Epidermal melanocyte (primary cell): Measurements from ENCODE around the gene UHRF2.
A peak's percentile ranks its signal among the peaks of the same experiment; 100 is the strongest.
"Not testable (repeated sequence)": the region's sequence is repeated elsewhere in the genome, so short reads cannot be mapped to it uniquely, and the experiment has no call there.

ENCODE experiments used
- DNase-seq: peaks from one replicate; pipeline ENCODE4 v3.0.0; 2011; ENCODE audit warnings: low spot score; ENCODE audit not compliant: insufficient read length

Gene UHRF2, protein sequence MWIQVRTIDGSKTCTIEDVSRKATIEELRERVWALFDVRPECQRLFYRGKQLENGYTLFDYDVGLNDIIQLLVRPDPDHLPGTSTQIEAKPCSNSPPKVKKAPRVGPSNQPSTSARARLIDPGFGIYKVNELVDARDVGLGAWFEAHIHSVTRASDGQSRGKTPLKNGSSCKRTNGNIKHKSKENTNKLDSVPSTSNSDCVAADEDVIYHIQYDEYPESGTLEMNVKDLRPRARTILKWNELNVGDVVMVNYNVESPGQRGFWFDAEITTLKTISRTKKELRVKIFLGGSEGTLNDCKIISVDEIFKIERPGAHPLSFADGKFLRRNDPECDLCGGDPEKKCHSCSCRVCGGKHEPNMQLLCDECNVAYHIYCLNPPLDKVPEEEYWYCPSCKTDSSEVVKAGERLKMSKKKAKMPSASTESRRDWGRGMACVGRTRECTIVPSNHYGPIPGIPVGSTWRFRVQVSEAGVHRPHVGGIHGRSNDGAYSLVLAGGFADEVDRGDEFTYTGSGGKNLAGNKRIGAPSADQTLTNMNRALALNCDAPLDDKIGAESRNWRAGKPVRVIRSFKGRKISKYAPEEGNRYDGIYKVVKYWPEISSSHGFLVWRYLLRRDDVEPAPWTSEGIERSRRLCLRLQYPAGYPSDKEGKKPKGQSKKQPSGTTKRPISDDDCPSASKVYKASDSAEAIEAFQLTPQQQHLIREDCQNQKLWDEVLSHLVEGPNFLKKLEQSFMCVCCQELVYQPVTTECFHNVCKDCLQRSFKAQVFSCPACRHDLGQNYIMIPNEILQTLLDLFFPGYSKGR

DNA sequence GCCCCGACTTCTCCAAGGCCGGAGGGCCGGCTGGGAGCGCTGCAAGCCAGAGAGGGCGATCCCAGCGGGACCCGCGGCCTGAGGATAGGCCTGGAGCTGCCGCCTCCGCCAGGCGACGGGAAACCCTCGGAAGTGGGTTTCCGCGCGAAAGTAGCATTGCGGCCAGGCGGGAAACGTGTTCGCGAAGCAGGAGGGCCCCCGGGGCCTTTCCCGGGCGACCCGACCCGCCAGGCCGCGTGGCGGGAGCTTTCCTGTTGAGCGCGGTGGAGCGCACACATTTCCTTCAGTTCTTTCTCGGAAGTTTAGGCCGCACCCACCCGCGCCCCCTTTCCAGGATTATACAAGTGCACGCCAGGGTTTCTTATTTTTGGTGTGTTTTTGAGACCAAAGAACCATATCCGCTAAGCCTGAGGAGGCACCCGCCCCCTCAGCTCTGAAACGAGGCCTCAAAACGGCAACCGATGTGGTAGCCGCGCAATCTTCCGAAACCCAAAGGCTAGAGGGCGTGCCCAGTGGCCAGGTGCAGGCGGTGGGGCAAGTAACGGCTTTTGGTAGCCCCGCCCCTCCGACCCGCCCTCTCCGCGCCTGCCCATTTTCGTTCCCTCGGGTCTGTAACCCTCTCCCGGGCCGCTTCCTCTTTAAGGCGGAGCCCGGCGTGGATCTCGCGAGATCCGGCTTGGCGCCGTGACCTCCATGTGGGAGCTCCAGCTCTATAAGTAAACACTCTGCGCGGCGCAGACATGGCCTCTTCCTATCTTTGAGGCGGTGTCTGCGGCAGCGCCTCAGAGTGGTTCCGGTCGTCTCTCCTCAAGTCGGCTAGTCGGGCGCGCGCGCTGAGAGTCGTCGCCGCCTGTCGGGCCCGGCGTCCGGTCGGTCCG lies at the start of gene UHRF2:
Gene UHRF2 (plus strand): TSS at position 713 of the 878 bp plus-strand sequence. CDS start 292 bp downstream, outside the sequence.
- peak; percentile 89 for DNase-seq

DNA sequence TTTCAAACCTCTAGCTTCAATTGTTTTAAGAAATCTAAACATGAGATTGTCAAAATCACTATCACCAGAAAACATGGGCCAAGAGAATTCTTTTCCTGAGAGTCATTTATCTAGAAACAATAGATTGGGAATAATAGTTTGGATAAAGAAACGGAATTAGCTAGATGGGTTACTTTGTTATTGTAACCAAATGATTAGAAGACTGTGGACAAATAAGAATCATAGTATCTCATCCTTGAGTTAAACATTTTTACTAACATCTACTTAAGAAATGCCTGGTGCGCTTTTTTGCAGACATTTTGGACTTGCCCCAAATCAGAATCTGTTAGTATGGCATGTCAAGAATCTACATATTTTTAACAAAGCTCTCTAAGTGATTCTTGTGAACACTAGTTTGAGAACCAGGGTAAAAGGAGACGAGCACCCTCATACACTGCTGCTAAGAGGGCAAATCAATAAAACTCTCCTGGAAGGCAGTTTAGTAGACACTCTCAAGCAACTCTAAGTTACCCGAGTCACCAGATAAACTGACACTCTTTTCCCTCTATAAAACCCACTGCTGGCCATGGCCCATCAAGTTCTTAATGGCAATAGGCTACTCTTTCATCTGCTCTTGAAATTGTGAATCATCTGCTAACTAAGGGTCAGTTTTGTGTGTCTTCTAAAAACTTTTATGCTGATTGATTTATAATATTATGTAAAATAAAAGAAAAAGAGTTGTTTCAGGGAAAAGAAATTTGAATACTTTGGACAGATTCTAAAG lies 45.7 kb upstream of the UHRF2 start:
- DNase-seq = no peak

DNA sequence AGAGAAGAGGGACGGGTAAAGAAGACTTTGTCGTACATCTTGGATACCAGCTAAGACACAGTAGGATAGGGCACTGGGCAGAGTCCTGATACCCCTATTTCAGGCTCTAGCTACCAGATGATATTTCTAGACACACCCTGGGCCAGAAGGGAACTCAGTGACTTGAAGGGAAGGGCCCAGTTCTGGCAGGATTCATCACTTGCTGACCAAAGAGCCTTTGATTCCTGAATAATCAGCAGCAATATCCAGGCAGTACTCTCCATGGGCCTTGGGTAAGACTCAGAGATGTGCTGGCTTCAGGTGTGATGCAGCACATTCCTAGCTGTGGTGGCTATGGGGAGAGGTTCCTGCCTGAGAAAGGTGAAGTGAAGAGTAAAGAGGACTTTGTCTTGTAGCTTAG lies 44.2 kb upstream of the UHRF2 start:
- DNase-seq = no peak

DNA sequence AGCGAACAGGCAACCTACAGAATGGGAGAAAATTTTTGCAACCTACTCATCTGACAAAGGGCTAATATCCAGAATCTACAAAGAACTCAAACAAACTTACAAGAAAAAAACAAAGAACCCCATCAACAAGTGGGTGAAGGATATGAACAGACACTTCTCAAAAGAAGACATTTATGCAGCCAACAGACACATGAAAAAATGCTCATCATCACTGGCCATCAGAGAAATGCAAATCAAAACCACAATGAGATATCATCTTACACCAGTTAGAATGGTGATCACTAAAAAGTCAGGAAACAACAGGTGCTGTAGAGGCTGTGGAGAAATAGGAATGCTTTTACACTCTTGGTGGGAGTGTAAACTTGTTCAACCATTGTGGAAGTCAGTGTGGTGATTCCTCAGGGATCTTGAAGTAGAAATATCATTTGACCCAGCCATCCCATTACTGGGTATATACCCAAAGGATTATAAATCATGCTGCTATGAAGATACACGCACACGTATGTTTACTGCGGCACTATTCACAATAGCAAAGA lies 31.5 kb upstream of the UHRF2 start:
- DNase-seq = not testable (repeated sequence)

DNA sequence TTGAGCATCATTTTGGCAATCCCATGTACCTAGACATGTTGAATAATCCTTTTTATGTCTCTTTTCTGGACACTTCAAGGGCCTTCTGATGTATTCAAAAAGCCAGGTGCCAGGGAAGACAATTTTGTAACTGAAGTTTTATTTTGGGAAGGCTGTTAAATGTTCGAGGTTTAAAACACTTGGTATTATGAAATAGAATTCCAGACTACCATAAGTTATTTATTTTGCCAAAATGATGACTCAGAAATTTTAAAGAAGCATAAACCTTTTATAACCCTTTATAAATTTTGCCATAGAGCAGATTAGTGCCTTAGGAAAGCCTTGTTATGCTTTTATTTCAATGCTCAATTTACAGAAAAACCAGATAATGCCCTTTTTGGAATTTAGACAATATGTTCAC lies 30.3 kb upstream of the UHRF2 start:
- DNase-seq = no peak

DNA sequence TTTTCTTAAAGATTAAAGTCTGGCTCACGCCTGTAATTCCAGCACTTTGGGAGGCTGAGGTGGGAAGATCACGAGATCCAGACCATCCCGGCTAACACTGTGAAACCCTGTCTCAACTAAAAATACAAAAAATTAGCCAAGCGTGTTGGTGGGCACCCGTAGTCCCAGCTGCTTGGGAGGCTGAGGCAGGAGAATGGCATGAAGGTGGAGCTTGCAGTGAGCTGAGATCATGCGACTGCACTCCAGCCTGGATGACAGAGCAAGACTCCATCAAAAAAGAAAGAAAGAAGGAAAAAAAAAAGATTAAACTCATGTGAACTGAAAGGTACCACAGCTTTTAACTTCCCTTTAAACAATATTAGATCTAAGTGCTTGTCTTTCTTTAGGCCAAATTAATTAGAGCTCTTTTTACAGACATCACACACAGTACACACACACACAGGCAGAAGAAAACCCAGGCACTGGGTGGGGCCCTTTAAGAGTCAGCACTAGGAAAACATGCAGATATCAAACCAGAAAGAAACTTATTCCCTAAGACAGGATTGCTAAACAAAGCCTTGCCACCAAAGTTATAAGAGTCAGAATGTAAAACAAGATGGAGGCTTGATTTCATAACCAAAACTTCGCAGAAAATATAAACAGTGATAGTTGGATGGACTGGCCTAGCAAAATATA lies 29.3 kb upstream of the UHRF2 start:
- DNase-seq = no peak

DNA sequence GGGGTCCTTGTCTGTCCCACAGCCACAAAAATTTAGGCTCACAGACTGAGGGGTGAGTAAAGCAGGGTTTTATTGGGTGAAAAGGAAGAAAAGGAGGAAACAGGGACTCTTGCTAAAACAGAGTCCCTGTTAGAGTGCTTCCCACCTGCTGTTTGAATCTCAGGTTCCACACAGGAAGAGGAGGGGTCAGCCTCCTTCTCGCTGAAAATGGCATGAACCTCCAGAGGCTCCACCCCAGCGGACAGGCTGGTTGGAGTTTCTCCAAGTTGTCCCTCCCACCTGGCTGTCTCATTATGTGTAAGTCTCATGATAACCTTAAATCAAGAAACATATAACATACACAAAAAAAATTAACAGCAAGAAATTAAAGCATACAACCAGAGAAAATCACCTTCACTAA lies 28.3 kb upstream of the UHRF2 start:
- no peak for DNase-seq

DNA sequence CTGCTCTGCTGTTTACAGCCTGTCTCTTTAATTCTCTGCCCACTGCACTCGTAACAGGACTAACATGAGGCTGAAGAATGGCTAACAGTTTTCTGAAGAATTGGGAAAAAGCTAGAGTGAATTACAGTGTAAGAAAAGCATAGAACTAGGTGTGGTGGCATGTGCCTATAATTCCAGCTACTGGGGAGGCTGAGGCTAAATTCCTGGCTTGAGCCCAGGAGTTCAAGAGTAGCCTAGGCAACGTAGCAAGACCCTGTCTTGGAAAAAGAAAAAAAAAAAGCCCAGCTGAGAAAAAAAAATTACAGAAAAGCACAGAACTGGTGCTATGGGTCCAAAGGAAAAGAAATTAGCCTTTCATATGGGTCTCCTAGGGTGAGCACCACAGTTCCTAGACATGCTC lies 13.9 kb upstream of the UHRF2 start:
- no peak for DNase-seq

DNA sequence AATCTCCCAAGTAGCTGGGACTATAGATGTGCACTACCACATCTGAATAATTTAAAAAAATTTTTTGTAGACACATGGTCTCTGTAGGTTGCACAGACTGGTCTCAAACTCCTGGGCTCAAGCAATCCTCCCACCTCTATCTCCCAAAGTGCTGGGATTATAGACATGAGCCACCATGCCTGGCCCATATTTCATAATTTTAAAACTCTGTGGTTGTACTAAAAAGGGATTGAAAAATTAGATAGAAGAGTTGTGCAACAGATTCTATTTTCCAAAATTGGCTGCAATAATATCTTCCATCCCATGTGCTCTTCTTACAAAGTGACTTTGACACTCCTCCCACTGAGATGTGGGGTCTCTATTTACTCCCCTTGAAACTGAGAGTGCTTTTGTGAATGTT lies 7.6 kb upstream of the UHRF2 start:
- no peak for DNase-seq

DNA sequence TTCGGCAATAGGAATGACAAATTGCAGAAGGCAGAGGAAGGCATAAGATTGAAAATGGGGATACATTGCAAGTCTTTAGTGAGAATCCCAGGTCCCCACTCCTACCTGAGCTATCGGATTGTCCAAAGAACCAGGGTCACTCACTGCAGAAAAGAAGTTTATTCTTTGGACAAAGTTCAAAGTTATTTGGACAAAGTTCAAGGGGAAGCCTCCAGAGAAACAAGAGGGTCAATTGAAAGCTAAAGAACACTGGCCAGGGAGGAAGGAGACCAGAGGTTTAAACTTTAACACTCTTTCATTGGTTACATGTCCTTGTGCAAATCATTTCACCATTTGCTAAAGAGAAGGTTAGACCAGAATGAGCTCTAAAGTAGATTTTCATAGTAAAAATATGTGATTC lies 5.2 kb upstream of the UHRF2 start:
- DNase-seq = no peak

DNA sequence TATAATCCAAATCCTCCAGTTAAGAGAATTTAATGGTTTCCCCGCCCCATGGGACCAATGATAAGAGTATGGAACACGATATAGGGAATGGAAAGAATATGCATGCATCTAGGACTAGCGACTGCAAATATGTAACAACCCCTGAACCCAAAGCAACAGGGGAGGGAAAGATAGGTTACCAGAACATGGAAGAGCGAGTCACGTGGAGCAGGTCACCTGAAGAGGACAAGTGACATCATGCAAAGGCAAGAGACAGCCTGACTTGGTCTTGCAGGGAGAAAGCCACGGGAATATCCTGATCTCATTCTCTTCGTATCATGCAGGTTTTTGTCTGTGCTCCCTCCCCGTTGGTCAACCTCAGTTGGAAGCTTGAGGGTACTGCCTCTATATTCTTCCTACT lies 4.7 kb upstream of the UHRF2 start:
- DNase-seq = no peak

DNA sequence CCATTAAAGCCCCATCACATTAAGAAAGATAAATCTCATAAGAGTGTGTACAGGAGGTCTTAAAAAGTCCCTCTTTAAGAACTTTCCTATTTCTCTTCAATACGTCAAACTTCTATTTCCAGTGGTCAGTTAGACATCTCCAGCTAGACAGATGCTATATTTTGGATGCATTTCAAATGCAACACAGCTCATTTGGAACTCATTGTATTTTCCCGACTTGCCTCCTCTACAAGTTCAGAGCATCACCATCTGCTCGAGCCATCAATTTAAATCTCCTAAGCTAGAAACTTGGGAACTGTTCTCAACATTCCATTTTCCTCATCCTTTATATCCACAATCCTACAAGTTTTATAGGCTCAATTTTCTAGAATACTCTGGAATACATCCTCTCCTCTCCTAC lies 3.2 kb upstream of the UHRF2 start:
- no peak for DNase-seq

DNA sequence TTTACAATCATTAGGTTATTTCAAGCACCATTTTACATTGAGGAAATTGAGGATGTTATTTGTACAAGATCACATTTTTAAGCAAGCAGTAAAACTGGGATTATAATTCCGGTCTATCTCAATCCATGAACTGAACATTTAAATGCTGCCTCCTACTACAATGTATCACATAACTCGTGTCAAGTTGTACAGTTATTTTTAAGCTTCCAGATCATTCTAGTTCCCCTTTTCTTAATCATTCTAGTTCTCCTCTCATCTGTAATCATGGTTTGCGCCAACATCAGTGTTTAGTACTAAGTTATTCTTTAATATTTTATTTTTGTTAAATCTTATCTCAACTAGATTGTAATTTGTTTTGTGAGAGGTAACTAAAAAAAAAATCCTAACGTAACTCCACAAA lies 2.4 kb upstream of the UHRF2 start:
- no peak for DNase-seq

DNA sequence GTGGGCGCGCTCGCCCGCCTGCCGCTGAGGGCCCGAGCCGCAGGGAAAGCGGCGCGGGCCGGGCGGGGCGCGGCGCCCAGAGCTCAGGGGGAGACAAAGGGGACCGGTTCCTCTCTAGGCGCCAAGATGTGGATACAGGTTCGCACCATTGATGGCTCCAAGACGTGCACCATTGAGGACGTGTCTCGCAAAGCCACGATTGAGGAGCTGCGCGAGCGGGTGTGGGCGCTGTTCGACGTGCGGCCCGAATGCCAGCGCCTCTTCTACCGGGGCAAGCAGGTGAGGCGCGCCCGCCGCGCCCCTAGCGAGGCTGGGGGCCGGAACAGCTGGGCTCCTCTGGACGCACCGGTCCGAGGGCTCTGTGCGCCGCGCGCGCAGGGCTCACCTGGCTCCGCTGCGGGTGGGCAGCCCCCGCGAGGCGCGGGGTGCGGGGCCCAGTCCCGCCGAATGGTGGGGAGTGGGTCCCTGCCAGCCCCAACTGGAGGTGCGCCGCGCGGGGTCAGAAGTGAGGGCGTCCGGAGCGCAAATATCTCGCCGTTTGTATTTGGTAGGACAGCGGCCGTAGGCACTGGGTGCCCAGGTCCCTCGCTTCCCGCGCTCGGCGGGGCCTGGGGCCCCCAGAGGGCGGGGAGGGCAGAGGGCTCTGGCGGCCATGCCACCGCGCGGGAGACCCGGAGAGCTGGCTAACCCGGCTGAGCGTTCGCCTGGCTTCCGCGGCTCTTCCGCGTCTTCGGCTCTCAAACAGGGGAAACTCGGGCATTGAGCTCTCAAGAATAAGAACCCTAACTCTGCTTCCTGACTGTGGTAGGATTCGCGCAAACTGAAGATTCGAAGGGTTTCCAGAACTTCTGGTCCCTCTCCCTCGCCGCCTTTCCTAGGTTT lies 607 bp downstream of the UHRF2 start:
- DNase-seq = no peak

DNA sequence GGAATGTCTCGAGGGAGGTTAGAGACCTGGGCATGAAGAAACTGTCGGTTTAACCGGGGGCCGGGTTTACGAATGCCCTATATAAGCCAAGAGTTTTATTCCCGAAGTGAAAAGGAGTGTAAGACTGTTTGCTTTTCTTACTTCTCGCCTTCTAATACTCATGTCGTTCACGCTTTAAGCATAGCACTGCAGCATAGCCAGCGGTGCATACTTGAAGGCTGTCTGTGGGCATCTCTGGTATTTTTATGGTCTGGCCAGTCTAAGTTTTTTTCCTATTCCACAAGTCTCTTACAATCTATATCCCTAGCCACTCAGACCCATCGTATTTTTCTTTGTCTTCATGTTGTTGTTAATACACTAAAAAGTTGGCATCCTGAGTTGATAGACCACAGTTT lies 1.2 kb downstream of the UHRF2 start:
- no peak for DNase-seq

DNA sequence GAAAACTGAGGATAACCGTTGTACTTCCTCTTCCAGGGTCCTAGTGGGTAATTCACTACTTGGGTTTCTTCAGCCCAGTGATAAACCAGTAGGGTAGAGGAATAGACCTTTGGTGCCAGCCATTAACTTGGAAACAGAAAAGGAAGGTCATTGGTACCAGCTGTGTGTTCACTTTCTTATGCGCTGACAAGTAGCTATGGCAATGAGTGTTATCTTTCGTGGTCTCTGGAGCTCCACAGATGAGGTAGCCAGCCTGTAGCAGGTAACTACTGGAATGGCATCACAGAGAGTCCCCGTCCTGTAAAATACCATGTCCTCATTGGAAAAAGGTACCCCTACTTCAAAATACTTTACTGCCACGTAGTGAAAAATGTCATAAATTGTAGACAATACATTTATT lies 2.3 kb downstream of the UHRF2 start:
- DNase-seq = no peak

DNA sequence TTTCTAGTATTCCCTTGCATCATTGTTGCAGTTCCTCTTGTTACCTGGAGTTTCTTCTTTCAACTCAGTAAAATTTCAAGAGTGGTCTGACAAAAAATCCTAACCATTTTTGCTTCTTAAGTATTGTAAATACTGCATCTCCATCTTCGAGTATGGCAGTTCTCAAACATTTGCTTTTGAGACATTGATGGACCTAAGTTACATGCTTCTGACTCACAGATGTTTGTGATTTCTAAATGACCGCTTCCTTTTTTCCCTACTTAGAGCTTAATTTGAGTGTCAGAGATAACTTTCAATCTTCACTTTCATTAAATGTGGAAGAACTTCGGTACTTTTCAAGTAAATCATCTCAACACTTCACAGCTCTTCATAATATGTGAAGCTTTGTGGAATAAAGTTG lies 4.2 kb downstream of the UHRF2 start:
- DNase-seq = no peak

DNA sequence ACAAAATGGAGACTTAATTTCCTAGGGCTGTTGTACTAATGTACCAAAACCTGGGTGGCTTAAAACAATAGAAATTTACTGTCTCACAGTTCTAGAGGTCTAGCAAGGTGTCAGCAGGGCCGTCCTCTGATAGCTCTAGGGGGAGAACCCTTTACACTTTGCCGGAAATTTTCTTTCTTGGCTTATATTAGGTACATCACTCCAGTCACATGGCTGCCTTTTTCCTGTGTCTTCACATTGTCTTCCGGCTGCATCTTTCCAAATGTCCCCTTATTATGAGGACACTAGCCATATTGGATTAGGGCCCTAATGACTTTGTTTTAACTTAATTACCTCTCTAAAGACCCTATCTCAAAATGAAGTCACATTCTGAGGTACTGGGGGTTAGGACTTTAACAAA lies 5.8 kb downstream of the UHRF2 start:
- no peak for DNase-seq

DNA sequence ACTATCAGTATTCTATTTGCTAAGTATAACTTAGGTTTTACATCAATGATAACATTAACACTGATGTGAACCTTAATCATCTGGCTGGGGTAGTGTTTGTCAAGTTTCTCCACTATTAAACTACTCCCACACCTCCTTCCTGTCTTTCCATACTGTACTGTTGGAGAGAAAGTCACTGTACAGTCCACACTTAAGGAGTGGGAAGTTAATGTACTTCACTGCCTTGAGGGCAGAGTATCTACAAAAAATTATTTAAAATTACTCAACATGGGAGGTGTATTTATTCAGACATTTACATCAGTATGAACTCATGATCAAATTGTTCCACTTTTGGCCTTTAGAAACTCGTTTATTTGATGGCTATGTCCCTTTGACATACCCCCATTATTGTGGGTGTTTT lies 11.9 kb downstream of the UHRF2 start:
- DNase-seq = no peak
